ENCODE results near the gene DEF6. TPM values are rescaled to one million over a fixed set of nuclear protein-coding genes. Genes with fewer than 3 reads are reported as not detected.

Gene DEF6
- total and polyA plus RNA-seq, 2 of the 13 experiments (the other 11 are each of a cell fraction or from before 2014, with no cell fraction given), result 5.2 to 10.0 TPM

- TF ChIP-seq CHCHD3 (CRISPR knock-in tag; IDR thresholded peaks at IDR 0.05), result no peak
- 0 out of 2 replicates have a peak, but pooled peaks have one; percentile 7 for TF ChIP-seq ZNF552 (CRISPR knock-in tag; IDR thresholded peaks at IDR 0.05; ENCODE audit: borderline replicate concordance)
- TF ChIP-seq KIAA2018 (CRISPR knock-in tag; IDR thresholded peaks at IDR 0.05; ENCODE audit: borderline replicate concordance), result no peak
- TF ChIP-seq TARDBP (CRISPR knock-in tag; IDR thresholded peaks at IDR 0.05), result peak; percentile 66; the same call in 1 of the 2 replicates
- peak; percentile 87; the same call in 1 of the 2 replicates for TF ChIP-seq ZBTB4 (CRISPR knock-in tag; IDR thresholded peaks at IDR 0.05; ENCODE audit: borderline replicate concordance)
- 0 out of 2 replicates have a peak, but pooled peaks have one; percentile 88 for TF ChIP-seq HOXA9 (CRISPR knock-in tag; IDR thresholded peaks at IDR 0.05; ENCODE audit: borderline replicate concordance)
- peak; percentile 97 for TF ChIP-seq RBM39 (IDR thresholded peaks at IDR 0.05; ENCODE audit: low read depth, low read length, poor library complexity, severe bottlenecking)
- peak; percentile 87; the same call in 1 of the 2 replicates for TF ChIP-seq ZBTB3 (CRISPR knock-in tag; IDR thresholded peaks at IDR 0.05; ENCODE audit: borderline replicate concordance, low read depth)
- 0 out of 2 replicates have a peak, but pooled peaks have one; percentile 10 for TF ChIP-seq ZNF780A (CRISPR knock-in tag; IDR thresholded peaks at IDR 0.05)
- no peak for TF ChIP-seq NR2F6 (IDR thresholded peaks at IDR 0.05)
- peak; percentile 52; the same call in 1 of the 2 replicates for TF ChIP-seq NR2F6 (CRISPR knock-in tag; IDR thresholded peaks at IDR 0.05)
- TF ChIP-seq ZNF496 (CRISPR knock-in tag; IDR thresholded peaks at IDR 0.05; ENCODE audit: insufficient replicate concordance), result no peak
- TF ChIP-seq HOXA5 (CRISPR knock-in tag; IDR thresholded peaks at IDR 0.05), result peak; percentile 69
- TF ChIP-seq ZFP62 (CRISPR knock-in tag; IDR thresholded peaks at IDR 0.05), result no peak
- no peak for TF ChIP-seq CENPX (CRISPR knock-in tag; IDR thresholded peaks at IDR 0.05)
- peak; percentile 43 for TF ChIP-seq STAG1 (CRISPR knock-in tag; IDR thresholded peaks at IDR 0.05)
Observed at GRCh38 chr6:35318196-35319171, 20.9 kb downstream of the DEF6 start (continued).

All from HepG2 (cell line).